ENCODE results near the gene PRMT1. TPM values are rescaled to one million over a fixed set of nuclear protein-coding genes. Genes with fewer than 3 reads are reported as not detected.
A peak's percentile ranks its signal among the peaks of the same experiment; 100 is the strongest.

The PRMT1 gene
- total and polyA plus RNA-seq, 9 of the 15 experiments (the other 6 are each of a cell fraction or from before 2014, with no cell fraction given) = 13.3 to 464 (median 326) TPM

DNA sequence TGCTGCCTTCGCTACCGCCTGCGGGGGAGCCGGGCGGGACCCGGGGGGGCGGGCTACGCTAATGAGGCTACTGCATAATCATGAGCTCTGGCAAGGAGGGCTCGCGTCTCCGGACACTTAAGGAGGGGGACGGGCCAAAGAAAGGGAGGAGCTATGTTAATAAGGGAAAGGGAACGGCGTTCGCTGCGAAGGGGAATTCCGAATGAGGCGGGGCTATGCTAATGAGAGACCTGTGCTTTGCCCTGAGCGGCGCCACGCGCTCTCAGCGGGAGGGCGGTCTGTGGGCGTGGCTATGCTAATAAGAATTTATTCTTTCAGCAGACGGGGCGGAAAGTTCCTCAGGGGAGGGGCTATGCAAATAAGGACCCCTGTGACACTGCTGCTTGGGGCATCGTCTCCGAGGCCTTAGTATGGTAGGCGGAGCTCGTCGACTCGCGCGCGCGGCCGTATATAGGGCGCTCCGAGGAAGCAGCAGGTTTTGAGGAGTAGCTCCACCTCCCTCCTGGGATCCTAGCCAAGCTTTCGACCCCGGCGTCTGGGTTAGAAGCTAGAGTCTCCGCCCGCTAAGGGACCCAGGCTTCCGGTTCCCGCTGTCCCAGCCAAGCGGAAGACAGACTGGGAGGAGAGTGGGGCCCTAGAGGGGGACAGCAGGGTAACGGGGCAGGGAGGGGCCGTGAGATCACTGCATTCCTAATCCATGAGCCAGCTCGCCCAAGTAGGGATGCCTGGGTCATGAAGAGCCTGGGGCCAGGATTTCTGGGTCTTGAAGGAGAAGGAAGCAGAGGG, 36.8 kb upstream of the PRMT1 start, which contains the start of gene RRAS (continued):
- peak; percentile 59; the same call in 1 of the 2 replicates for TF ChIP-seq ZNF143 (CRISPR knock-in tag; IDR thresholded peaks at IDR 0.05)
- TF ChIP-seq KAT8 (IDR thresholded peaks at IDR 0.05; ENCODE audit: low read depth) = no peak
- no peak for TF ChIP-seq JUNB (CRISPR knock-in tag; conservative IDR thresholded peaks at IDR 0.05)
- peak; percentile 79 for TF ChIP-seq ZBTB40 (IDR thresholded peaks at IDR 0.05)
- TF ChIP-seq ZBTB40 (CRISPR knock-in tag; IDR thresholded peaks at IDR 0.05) = no peak
- TF ChIP-seq ZNF263 (CRISPR knock-in tag; IDR thresholded peaks at IDR 0.05; ENCODE audit: borderline replicate concordance) = no peak; the same call in 1 of the 2 replicates
- TF ChIP-seq ZBED1 (IDR thresholded peaks at IDR 0.05) = no peak
- TF ChIP-seq TEAD4 (IDR thresholded peaks at IDR 0.05; ENCODE audit: low read length) = peak; percentile 72
- TF ChIP-seq TEAD4 (CRISPR knock-in tag; IDR thresholded peaks at IDR 0.05; ENCODE audit: borderline replicate concordance) = no peak; the same call in 1 of the 2 replicates
- TF ChIP-seq NONO (IDR thresholded peaks at IDR 0.05; ENCODE audit: low read depth in 2 of 2, low read length in 1 of 2) = no peak
- TF ChIP-seq, protein P1, sequence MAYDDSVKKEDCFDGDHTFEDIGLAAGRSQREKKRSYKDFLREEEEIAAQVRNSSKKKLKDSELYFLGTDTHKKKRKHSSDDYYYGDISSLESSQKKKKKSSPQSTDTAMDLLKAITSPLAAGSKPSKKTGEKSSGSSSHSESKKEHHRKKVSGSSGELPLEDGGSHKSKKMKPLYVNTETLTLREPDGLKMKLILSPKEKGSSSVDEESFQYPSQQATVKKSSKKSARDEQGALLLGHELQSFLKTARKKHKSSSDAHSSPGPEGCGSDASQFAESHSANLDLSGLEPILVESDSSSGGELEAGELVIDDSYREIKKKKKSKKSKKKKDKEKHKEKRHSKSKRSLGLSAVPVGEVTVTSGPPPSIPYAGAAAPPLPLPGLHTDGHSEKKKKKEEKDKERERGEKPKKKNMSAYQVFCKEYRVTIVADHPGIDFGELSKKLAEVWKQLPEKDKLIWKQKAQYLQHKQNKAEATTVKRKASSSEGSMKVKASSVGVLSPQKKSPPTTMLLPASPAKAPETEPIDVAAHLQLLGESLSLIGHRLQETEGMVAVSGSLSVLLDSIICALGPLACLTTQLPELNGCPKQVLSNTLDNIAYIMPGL (CRISPR knock-in tag; IDR thresholded peaks at IDR 0.05) = no peak; the same call in 1 of the 2 replicates
- no peak for TF ChIP-seq SRSF9 (IDR thresholded peaks at IDR 0.05; ENCODE audit: borderline replicate concordance, low read depth, low read length)
- peak; percentile 66; the same call in 1 of the 2 replicates for TF ChIP-seq PML (IDR thresholded peaks at IDR 0.05; ENCODE audit: low read length)
- no peak for TF ChIP-seq BACH1 (tag; IDR thresholded peaks at IDR 0.05)
- peak; percentile 74 for TF ChIP-seq EP400 (IDR thresholded peaks at IDR 0.05)
- TF ChIP-seq SMARCE1 (IDR thresholded peaks at IDR 0.05) = peak; percentile 80
- TF ChIP-seq TARDBP (IDR thresholded peaks at IDR 0.05) = peak; percentile 49; the same call in 1 of the 2 replicates
- TF ChIP-seq POLR3A (IDR thresholded peaks at IDR 0.05; ENCODE audit: borderline replicate concordance, extremely low read depth, insufficient read depth, insufficient read length) = no peak
- no peak for TF ChIP-seq SLC30A9 (CRISPR knock-in tag; IDR thresholded peaks at IDR 0.05)
